ENCODE measurements around the gene PCSK6.

DNA sequence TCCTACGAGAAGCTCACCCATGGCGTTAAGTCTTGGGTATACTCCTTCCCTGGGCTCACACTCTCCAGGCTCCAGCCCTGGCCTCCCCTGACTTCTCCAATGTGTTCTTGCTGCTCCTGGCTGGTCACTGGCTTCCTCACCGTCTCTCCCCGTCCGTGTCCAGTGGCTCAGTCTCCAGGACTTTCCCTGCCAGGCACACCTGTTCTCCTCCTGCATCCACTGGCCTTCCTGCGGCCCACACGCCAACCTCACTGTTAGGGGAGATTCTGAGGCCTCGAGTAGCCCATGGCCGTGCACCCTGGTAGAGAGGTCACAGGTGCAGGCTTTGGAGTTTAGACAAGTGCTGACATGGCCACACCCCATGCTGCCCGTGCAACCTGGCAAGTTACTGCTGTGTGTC, 102.5 kb downstream of the PCSK6 start:
- TF ChIP-seq GATA2 (IDR thresholded peaks at IDR 0.05; ENCODE audit: low read depth, low read length), result no peak
- TF ChIP-seq GATA3 (IDR thresholded peaks at IDR 0.05; ENCODE audit: low read depth, low read length), result no peak
